Coronary artery (tissue), 2 donors: ENCODE data around the gene GALR3.

Source experiments
- DNase-seq: peaks from one replicate; pipeline ENCODE4 v3.0.0-alpha.2; 2017; ENCODE audit warnings: low spot score
- H3K27ac ChIP-seq, 2 donors: fragments of 200-600 bp; sonication (generic); one replicate each; pipeline ENCODE4 v1.5.1; 2016 to 2019
- H3K4me3 ChIP-seq: fragments of 200-600 bp; sonication (generic); 2 replicates; pipeline ENCODE4 v1.5.1; 2016; ENCODE audit warnings: mild to moderate bottlenecking, moderate library complexity
- CTCF ChIP-seq: fragments of 200-600 bp; sonication (generic); IDR thresholded peaks from one replicate; pipeline ENCODE4 v1.5.1; 2019; ENCODE audit warnings: antibody characterized with exemption

The GALR3 gene

DNA sequence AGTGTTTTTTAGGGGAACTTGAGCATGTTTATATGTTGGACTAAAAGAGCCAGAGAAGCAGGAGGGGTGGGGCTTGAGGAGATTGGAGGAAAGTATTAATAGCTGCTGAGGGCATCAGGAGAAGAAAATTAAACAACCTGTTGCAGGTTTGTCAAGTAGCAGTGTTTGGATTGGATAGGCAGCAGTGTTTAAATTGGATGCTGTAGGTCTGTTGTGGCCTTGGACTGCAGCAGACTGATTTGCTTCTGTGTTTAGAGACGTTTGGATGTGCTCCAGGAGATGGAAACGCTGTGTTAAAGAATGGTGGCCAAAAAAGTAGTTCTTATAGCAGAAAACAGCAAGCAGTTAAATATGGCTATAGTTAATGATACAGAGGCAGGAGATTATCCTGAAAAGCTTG is 31.8 kb downstream of the GALR3 start:
- no peak overlapping the region for H3K4me3 ChIP-seq
- peak overlapping the region in 1 of 2 donors; percentile 42 for H3K27ac ChIP-seq
- TF ChIP-seq CTCF, result no peak
- no peak for DNase-seq

DNA sequence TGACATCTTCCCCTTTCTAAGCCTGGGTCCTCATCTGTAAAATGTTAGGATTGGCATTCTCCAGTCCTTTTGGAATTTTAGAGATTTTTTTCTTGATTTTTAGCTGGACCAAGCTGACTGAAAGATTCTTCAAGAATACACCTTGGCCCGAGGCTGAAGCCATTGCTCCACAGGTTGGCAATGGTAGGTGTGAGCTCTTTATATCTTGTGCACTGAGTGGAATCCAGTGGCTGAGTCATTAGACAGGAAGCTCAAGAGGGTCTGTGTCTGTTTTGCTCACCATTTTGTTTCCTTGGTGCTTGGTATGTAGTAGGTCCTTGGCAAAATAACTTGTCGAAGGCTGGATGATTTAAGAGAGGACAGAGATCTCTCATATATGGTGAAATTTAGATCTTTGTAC is 32.3 kb downstream of the GALR3 start:
- no peak for DNase-seq
- no peak for TF ChIP-seq CTCF
- Histone ChIP-seq H3K4me3 (no peak overlapping the region), H3K27ac (peak overlapping the region in 1 of 2 donors; percentile 42)

- TF ChIP-seq CTCF, result no peak
- Histone ChIP-seq H3K27ac (peak overlapping the region in 1 of 2 donors; percentile 72), H3K4me3 (no peak overlapping the region)
- DNase-seq, result no peak
Observed at GRCh38 chr22:37860796-37861421, 37.7 kb downstream of the GALR3 start.

- Histone ChIP-seq H3K27ac (no peak overlapping the region), H3K4me3 (no peak overlapping the region)
- no peak for DNase-seq
- no peak for TF ChIP-seq CTCF
Observed at GRCh38 chr22:37862570-37863325, 39.6 kb downstream of the GALR3 start.

GRCh38 chr22:37865510-37865909 is 42.3 kb downstream of the GALR3 start:
- TF ChIP-seq CTCF, result no peak
- no peak for DNase-seq
- Histone ChIP-seq H3K4me3 (no peak overlapping the region), H3K27ac (no peak overlapping the region)

- TF ChIP-seq CTCF, result no peak
- Histone ChIP-seq H3K4me3 (no peak overlapping the region), H3K27ac (no peak overlapping the region)
- DNase-seq, result no peak
Observed at GRCh38 chr22:37870273-37870672, 47.1 kb downstream of the GALR3 start.
